Prostate gland (tissue), 2 donors: ENCODE data around the gene PPP1R10. TPM values are rescaled to one million over a fixed set of nuclear protein-coding genes. Genes with fewer than 3 reads are reported as not detected.

ENCODE experiments used
- DNase-seq: peaks from one replicate; pipeline ENCODE4 v3.0.0-alpha.2; 2019; ENCODE audit warnings: low spot score
- H3K27ac ChIP-seq, 2 donors: fragments of 200-600 bp; sonication (generic); 2 replicates each; pipeline ENCODE4 v1.5.1; 2017 to 2019
- H3K27me3 ChIP-seq: fragments of 200-600 bp; sonication (generic); replicated peaks from 2 replicates; pipeline ENCODE4 v1.5.1; 2019; ENCODE audit not compliant: insufficient read depth
- H3K36me3 ChIP-seq, 2 donors: fragments of 200-600 bp; sonication (generic); 1 replicate in 1 of 2; 2 replicates in 1 of 2; pipeline versions ENCODE4 v1.5.1 to v1.8.1; 2017 to 2019
- H3K4me1 ChIP-seq: fragments of 200-600 bp; sonication (generic); replicated peaks from 2 replicates; pipeline ENCODE4 v1.5.1; 2019
- H3K4me3 ChIP-seq, 2 donors: fragments of 200-600 bp; sonication (generic); 2 replicates each; pipeline ENCODE4 v1.5.1; 2017 to 2019
- H3K9me3 ChIP-seq: fragments of 200-600 bp; sonication (generic); 2 replicates; pipeline ENCODE4 v1.5.1; 2017
- CTCF ChIP-seq, 4 experiments: fragments of 200-600 bp in 2 of 4; fragments of 450-650 bp in 2 of 4; sonication (generic) in 2 of 4; IDR thresholded peaks; 1 replicate in 3 of 4; 2 replicates in 1 of 4; pipeline ENCODE4 v1.5.1; 2016 to 2019; ENCODE audit warnings: antibody characterized with exemption in 4 of 4, mild to moderate bottlenecking in 2 of 4, moderate library complexity in 2 of 4
- POLR2A ChIP-seq: fragments of 450-650 bp; IDR thresholded peaks from one replicate; pipeline ENCODE4 v1.6.1; 2016; ENCODE audit warnings: antibody characterized with exemption, mild to moderate bottlenecking
- POLR2AphosphoS5 ChIP-seq: sonication (generic); formaldehyde crosslinking; IDR thresholded peaks from one replicate; pipeline ENCODE4 v1.6.1; 2017; ENCODE audit warnings: antibody characterized with exemption
- WGBS: methylation state at CpG from one replicate; pipeline ENCODE4 v1.1.5; 2018; 5-methylcytosine and 5-hydroxymethylcytosine counted together
- intact Hi-C: fragments of 100-400 bp; cut with DNase I; formaldehyde crosslinking; loops from one replicate; pipeline ENCODE4 v1.14.2; 2022
- total RNA-seq, 2 donors: library from RNA; depleted of rRNA; stranded (reverse); fragments of >200 nt; gene quantifications; one replicate each; pipeline ENCODE4 v1.1.0, GENCODE V29; 2016

Gene PPP1R10
- total RNA-seq, 2 donors from 2014 or later = 40.0 to 51.0 TPM

GRCh38 chr6:30556906-30557682, 59.9 kb downstream of the PPP1R10 start, which contains the start of gene PRR3:
PRR3 (plus strand) TSS chr6:30557295; CDS start chr6:30557345, 50 bp downstream.
- Histone ChIP-seq H3K4me1 (no peaks in the 10 kb centered on the region), H3K36me3 (no peaks in the 10 kb centered on the region), H3K4me3 (peak within 1 kb of the TSS; percentile 87 to 94), H3K9me3 (no peaks in the 10 kb centered on the region), H3K27ac (peak within 1 kb of the TSS; percentile 97 to 99), H3K27me3 (no peaks in the 10 kb centered on the region)
- TF ChIP-seq CTCF (IDR thresholded peaks at IDR 0.05) (no peak), POLR2AphosphoS5 (peak; percentile 23)
- DNase-seq = peak; percentile 81
- under 1% methylated on average over 42 of the region's 42 CpGs for WGBS
- intact Hi-C loops = loop anchor here (5.0 kb wide), 1 partner anchor 165 kb away; the partner anchor contains the start of gene TUBB

- H3K9me3 ChIP-seq = no peaks in the 10 kb centered on the region
- intact Hi-C loops = loop anchor here (5.0 kb wide), 1 partner anchor 166 kb away; the partner anchor contains the start of gene TUBB
- no peaks in the 10 kb centered on the region for H3K4me1 ChIP-seq
- peak within 1 kb of the TSS; percentile 87 to 94 for H3K4me3 ChIP-seq
- peak within 1 kb of the TSS; percentile 97 to 99 for H3K27ac ChIP-seq
- under 1% methylated on average over 69 of the region's 71 CpGs for WGBS
- H3K36me3 ChIP-seq = no peaks in the 10 kb centered on the region
- no peaks in the 10 kb centered on the region for H3K27me3 ChIP-seq
- peak; percentile 96 for DNase-seq
- peak; percentile 80 for TF ChIP-seq POLR2AphosphoS5
- TF ChIP-seq CTCF (IDR thresholded peaks at IDR 0.05) = peak in 2 of 4 experiments; percentile 28 to 64
- TF ChIP-seq POLR2A = peak; percentile 59
These were observed 60.8 kb downstream of the PPP1R10 start, which contains the start of gene GNL1 for GRCh38 chr6:30556066-30556905. GNL1 (minus strand) TSS chr6:30556489; CDS start chr6:30556203, 286 bp downstream.

GRCh38 chr6:30555816-30556065, 61.3 kb downstream of the PPP1R10 start:
- Histone ChIP-seq H3K36me3 (no peaks in the 10 kb centered on the region), H3K9me3 (no peaks in the 10 kb centered on the region), H3K27ac (peak overlapping the region; percentile 97 to 99), H3K4me1 (no peaks in the 10 kb centered on the region), H3K4me3 (peak overlapping the region; percentile 87 to 94), H3K27me3 (no peaks in the 10 kb centered on the region)
- under 1% methylated on average over 15 of the region's 15 CpGs for WGBS
- TF ChIP-seq POLR2AphosphoS5 = no peak
- TF ChIP-seq POLR2A = no peak
- TF ChIP-seq CTCF (IDR thresholded peaks at IDR 0.05) = no peak
- intact Hi-C loops = loop anchor here (5.0 kb wide), 1 partner anchor 167 kb away; the partner anchor contains the start of gene TUBB
- no peak for DNase-seq

GRCh38 chr6:30554962-30555815, 61.9 kb downstream of the PPP1R10 start:
- no peak for TF ChIP-seq POLR2AphosphoS5
- TF ChIP-seq POLR2A = no peak
- peak in 1 of 4 experiments; percentile 10 for TF ChIP-seq CTCF (IDR thresholded peaks at IDR 0.05)
- intact Hi-C loops = loop anchor here (5.0 kb wide), 1 partner anchor 167 kb away; the partner anchor contains the start of gene TUBB

More at GRCh38 chr6:30554962-30555815, 61.9 kb downstream of the PPP1R10 start:
- Histone ChIP-seq H3K27me3 (no peaks in the 10 kb centered on the region), H3K36me3 (no peaks in the 10 kb centered on the region), H3K27ac (peak overlapping the region; percentile 97 to 99), H3K9me3 (no peaks in the 10 kb centered on the region), H3K4me3 (peak overlapping the region; percentile 87 to 94), H3K4me1 (no peaks in the 10 kb centered on the region)
- 8% methylated on average over 34 of the region's 34 CpGs for WGBS
- peak; percentile 29 for DNase-seq
